Testis (tissue), 2 donors: ENCODE results near the gene COL4A2.

Source experiments
- CTCF ChIP-seq, 3 experiments: fragments of 450-650 bp in 2 of 3; fragments of 200-600 bp in 1 of 3; sonication (generic) in 1 of 3; IDR thresholded peaks; one replicate each; pipeline ENCODE4 v1.5.1; 2016 to 2019; ENCODE audit warnings: antibody characterized with exemption in 3 of 3, mild to moderate bottlenecking in 2 of 3, moderate library complexity in 1 of 3
- POLR2A ChIP-seq: fragments of 450-650 bp; IDR thresholded peaks from one replicate; pipeline ENCODE4 v1.6.1; 2017; ENCODE audit warnings: antibody characterized with exemption, mild to moderate bottlenecking, moderate library complexity

GRCh38 chr13:110538632-110539031 is 231.5 kb downstream of the COL4A2 start:
- TF ChIP-seq CTCF (IDR thresholded peaks at IDR 0.05) = no peak
- no peak for TF ChIP-seq POLR2A
